CD4-positive, alpha-beta T cell treated with Interferon alpha-2 for 1 hour (primary cell): ENCODE measurements around the gene HBG1.
"Not testable (repeated sequence)": the region's sequence is repeated elsewhere in the genome, so short reads cannot be mapped to it uniquely, and the experiment has no call there.

Experiments used
- DNase-seq, 2 donors: peaks; one replicate each; pipeline ENCODE4 v3.0.0-alpha.2; 2020 to 2022

HBG1 gene

DNA sequence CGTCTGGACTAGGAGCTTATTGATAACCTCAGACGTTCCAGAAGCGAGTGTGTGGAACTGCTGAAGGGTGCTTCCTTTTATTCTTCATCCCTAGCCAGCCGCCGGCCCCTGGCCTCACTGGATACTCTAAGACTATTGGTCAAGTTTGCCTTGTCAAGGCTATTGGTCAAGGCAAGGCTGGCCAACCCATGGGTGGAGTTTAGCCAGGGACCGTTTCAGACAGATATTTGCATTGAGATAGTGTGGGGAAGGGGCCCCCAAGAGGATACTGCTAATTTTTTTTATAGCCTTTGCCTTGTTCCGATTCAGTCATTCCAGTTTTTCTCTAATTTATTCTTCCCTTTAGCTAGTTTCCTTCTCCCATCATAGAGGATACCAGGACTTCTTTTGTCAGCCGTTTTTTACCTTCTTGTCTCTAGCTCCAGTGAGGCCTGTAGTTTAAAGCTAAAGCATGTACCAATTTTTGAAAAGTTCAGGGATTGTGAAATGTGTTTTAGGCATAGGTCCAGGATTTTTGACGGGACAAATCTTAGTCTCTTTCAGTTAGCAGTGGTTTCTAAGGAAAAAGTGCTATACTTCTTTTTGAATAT is at the start of gene HBG1:
Gene HBG1, minus strand, starts transcription at position 51 of the 590 bp plus-strand sequence. CDS start 53 bp downstream, outside the sequence.
- not testable (repeated sequence) for DNase-seq

GRCh38 chr11:5298451-5298850 is 48.8 kb upstream of the HBG1 start:
- DNase-seq = no peak

DNA sequence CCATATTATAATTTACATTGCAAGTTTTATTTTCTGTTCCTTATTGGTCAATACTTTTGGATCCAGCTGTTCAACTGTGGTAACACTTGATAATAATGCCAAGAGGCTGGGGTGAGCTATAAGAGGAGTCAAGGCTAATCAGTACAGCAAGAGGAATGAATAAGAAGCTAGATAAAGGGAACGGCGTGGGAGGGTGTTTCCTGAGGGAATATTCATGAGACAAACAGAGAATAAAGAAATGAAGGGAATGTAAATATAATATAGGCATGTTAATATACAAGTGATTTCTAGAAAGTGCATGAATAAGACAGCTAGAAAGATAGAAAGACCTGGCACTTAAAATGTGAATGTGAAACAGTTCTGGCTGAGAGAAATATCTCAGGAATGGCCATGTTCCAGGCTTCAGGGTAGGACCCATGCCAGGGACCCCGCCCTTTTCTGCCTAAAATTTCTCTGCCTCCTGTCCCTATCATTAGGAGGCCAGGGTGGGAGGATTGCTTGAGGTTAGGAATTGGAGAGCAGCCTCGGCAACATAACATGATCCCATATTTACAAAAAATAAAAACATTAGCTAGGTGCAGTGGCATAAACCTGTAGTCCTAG is 48.2 kb upstream of the HBG1 start:
- DNase-seq = no peak

DNA sequence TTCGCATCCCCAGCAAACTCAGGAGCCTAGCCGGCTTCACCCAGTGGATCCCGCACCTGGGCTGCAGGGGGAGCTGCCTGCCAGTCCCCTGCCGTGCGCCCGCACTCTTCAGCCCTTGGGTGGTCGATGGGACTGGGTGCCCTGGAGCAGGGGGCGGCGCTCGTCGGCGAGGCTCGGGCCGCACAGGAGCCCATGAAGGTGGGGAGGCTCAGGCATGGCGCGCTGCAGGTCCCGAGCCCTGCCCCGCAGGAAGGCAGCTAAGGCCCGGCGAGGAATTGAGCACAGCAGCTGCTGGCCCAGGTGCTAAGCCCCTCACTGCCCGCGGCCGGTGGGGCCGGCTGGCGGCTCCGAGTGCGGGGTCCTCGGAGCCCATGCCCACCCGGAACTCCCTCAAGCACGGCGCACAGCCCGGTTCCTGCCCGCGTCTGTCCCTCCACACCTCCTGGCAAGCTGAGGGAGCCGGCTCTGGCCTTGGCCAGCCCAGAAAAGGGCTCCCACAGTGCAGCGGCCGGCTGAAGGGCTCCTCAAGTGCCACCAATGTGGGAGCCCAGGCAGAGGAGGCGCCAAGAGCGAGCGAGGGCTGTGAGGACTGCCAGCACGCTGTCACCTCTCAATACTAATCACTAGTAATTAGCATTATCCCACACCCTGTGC is 44.8 kb upstream of the HBG1 start:
- DNase-seq = not testable (repeated sequence)

DNA sequence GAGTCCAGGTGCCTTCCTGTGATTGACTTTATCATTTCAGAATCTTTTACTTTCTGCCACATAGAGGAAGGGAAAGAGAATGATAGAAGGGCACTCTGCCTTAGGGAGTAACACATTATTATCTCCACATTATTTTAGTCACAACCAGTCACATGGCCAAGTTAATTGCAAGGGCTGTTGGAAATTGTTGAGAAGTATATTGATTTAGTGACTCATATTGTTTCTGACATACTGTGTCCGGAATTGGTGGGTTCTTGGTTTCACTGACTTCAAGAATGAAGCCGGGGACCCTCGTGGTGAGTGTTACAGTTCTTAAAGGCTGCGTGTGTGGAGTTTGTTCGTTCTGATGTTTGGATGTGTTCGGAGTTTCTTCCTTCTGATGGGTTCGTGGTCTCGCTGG is 43.4 kb upstream of the HBG1 start:
- DNase-seq = no peak

GRCh38 chr11:5291207-5291838 is 41.7 kb upstream of the HBG1 start:
- DNase-seq = no peak

DNA sequence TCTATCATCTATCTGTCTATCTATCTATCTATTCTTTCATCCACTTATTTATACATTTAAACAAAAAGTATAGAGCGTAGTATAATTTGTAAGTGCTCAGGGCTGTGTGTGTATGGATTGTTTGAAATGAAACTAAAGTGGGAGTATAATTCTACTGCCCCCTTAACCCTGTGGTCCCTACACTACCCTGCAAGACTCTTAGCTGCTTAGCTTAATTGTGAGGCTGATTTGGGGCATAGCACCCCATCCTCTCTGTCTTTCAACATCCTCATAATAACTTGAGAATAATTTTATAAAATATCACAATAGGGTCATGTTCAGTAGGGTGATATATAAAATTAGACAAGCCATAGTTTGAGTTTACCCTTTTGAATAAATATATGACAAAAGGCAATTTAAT is 40.4 kb upstream of the HBG1 start:
- no peak for DNase-seq

GRCh38 chr11:5289696-5290095 is 40.0 kb upstream of the HBG1 start:
- DNase-seq = no peak

- DNase-seq = no peak
Measured at GRCh38 chr11:5288906-5289550, 39.4 kb upstream of the HBG1 start.

DNA sequence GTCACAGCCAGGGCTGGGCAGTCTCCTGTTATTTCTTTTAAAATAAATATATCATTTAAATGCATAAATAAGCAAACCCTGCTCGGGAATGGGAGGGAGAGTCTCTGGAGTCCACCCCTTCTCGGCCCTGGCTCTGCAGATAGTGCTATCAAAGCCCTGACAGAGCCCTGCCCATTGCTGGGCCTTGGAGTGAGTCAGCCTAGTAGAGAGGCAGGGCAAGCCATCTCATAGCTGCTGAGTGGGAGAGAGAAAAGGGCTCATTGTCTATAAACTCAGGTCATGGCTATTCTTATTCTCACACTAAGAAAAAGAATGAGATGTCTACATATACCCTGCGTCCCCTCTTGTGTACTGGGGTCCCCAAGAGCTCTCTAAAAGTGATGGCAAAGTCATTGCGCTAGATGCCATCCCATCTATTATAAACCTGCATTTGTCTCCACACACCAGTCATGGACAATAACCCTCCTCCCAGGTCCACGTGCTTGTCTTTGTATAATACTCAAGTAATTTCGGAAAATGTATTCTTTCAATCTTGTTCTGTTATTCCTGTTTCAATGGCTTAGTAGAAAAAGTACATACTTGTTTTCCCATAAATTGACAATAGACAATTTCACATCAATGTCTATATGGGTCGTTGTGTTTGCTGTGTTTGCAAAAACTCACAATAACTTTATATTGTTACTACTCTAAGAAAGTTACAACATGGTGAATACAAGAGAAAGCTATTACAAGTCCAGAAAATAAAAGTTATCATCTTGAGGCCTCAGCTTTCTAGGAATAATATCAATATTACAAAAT is 38.6 kb upstream of the HBG1 start:
- no peak for DNase-seq

GRCh38 chr11:5286901-5287300 is 37.2 kb upstream of the HBG1 start:
- DNase-seq = no peak

GRCh38 chr11:5286351-5286750 is 36.7 kb upstream of the HBG1 start:
- DNase-seq = no peak

GRCh38 chr11:5285703-5286340 is 36.2 kb upstream of the HBG1 start:
- DNase-seq = no peak

DNA sequence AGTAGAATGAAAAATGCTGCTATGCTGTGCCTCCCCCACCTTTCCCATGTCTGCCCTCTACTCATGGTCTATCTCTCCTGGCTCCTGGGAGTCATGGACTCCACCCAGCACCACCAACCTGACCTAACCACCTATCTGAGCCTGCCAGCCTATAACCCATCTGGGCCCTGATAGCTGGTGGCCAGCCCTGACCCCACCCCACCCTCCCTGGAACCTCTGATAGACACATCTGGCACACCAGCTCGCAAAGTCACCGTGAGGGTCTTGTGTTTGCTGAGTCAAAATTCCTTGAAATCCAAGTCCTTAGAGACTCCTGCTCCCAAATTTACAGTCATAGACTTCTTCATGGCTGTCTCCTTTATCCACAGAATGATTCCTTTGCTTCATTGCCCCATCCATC is 35.0 kb upstream of the HBG1 start:
- DNase-seq = no peak

- no peak for DNase-seq
Measured at GRCh38 chr11:5283882-5284281, 34.2 kb upstream of the HBG1 start.

GRCh38 chr11:5283086-5283485 is 33.4 kb upstream of the HBG1 start:
- DNase-seq = no peak

- no peak for DNase-seq
Measured at GRCh38 chr11:5282628-5283027, 33.0 kb upstream of the HBG1 start.

DNA sequence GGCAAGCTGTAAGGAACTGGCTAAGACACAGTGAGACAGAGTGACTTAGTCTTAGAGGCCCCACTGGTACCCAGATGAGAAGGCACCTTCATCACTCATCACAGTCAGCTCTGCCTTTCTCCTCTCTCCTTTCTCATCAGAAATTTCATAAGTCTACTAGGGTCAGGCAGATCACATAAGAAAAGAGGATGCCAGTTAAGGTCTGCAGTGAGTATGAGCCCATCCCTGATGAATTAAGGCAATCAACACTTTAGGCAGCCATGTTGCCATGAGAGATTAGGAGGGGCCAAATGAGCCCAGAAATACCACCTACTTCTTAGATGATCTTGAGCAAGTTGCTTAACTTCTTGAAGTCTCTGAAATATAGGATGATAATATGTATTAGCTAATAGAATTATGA is 31.9 kb upstream of the HBG1 start:
- no peak for DNase-seq

GRCh38 chr11:5280582-5281102 is 31.0 kb upstream of the HBG1 start:
- DNase-seq = peak; percentile 4 to 25

DNA sequence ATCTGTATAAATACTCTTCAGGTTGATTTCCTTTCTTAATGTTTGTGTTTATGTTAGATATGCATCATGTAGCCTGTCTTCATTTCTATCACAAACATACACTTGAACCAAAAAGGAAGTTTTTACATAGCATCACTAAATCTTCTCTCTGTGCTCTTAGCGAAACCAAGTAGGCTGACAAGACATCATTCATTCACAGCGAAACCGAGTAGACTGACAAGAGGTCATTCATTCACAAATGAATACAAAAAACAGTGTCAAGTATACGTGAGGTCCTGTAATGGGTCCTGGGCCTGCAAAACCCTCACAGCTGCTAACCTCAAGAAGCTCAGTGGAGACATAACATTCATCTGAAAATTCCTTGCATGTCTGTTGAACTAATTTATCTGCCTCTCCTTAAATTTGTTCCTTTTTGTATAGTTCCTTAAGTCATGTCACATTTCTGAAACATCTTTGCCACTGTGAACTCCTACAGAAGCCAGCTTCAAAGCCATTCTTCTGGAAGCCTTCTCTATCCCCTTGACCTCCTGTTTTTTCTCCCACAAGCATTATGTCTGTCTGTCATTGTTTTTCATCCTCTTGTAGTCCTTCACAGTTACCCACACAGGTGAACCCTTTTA is 29.9 kb upstream of the HBG1 start:
- DNase-seq = no peak

- no peak for DNase-seq
Measured at GRCh38 chr11:5277807-5278382, 28.2 kb upstream of the HBG1 start.
